Adrenal gland (tissue), 5 donors: ENCODE data around the gene ZNF813.

ENCODE experiments used
- POLR2A ChIP-seq, 2 donors: fragments of 450-650 bp; IDR thresholded peaks; one replicate each; pipeline ENCODE4 v1.6.1; 2017; ENCODE audit warnings: antibody characterized with exemption in 2 of 2, mild to moderate bottlenecking in 2 of 2, moderate library complexity in 1 of 2
- TF ChIP-seq, protein P1 (sequence below), 6 experiments: fragments of 450-650 bp in 4 of 6; fragments of 200-600 bp in 2 of 6; sonication (generic) in 1 of 6; IDR thresholded peaks; 1 replicate in 5 of 6; 2 replicates in 1 of 6; pipeline versions ENCODE4 v1.5.1 to v1.8.0; 2016 to 2021; ENCODE audit warnings: antibody characterized with exemption in 6 of 6, mild to moderate bottlenecking in 2 of 6, moderate library complexity in 1 of 6
- donor health status: DM: no; HTN: no; CAD: no.

DNA sequence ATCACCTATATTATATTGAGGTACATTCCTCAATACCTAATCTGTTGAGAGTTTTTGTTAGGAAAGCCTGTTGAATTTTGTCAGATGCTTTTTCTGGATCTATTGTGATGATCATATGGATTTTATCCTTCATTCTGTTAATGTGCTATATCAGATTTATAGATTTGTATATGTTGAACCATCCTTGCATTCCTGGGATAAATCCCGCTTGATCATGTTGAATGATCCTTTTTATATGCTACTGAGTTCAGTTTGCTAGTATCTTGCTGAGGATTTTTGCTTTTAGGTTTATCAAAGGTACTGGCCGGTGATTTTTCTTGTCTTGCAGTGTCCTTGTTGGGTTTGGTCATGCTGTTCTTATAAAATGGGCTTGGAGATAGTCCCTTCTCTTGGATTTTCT, 58.4 kb downstream of the ZNF813 start:
- TF ChIP-seq, protein P1, sequence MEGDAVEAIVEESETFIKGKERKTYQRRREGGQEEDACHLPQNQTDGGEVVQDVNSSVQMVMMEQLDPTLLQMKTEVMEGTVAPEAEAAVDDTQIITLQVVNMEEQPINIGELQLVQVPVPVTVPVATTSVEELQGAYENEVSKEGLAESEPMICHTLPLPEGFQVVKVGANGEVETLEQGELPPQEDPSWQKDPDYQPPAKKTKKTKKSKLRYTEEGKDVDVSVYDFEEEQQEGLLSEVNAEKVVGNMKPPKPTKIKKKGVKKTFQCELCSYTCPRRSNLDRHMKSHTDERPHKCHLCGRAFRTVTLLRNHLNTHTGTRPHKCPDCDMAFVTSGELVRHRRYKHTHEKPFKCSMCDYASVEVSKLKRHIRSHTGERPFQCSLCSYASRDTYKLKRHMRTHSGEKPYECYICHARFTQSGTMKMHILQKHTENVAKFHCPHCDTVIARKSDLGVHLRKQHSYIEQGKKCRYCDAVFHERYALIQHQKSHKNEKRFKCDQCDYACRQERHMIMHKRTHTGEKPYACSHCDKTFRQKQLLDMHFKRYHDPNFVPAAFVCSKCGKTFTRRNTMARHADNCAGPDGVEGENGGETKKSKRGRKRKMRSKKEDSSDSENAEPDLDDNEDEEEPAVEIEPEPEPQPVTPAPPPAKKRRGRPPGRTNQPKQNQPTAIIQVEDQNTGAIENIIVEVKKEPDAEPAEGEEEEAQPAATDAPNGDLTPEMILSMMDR (IDR thresholded peaks at IDR 0.05), result no peak
- TF ChIP-seq POLR2A (IDR thresholded peaks at IDR 0.05), result no peak
